HCT116 (cell line): ENCODE measurements around the gene KCNMB2. TPM values are rescaled to one million over a fixed set of nuclear protein-coding genes. Genes with fewer than 3 reads are reported as not detected.

Experiments used
- ATAC-seq: fragments of 200-7000 bp; cut with Tn5 transposase; 2 replicates; pipeline ENCODE4 v1.9.1; 2020; ENCODE audit warnings: mild to moderate bottlenecking, moderate library complexity
- BruUV-seq: library from RNA; stranded (reverse); fragments of 400-500 nt; replicated peaks from 2 replicates; lab custom pipeline; 2021; lab: Mats Ljungman, UMichigan
- CTCF ChIA-PET: fragments of 300-600 bp; sonication (Branson Sonifier 250); formaldehyde crosslinking; loops from one replicate; lab custom pipeline; 2021; ENCODE audit warnings: antibody characterized with exemption; lab: Charles Lee
- POLR2A ChIA-PET: fragments of 300-600, 350-600 bp; sonication (Branson Sonifier 250); formaldehyde crosslinking; loops from one replicate; lab custom pipeline; 2021; ENCODE audit warnings: antibody characterized with exemption; lab: Charles Lee
- RAD21 ChIA-PET, 2 experiments: fragments of 300-600 bp; sonication (Branson Sonifier 250); formaldehyde crosslinking; loops; one replicate each; lab custom pipeline; 2023; ENCODE audit warnings: low total read pairs in 2 of 2; ENCODE audit not compliant: uncharacterized antibody in 2 of 2, unreplicated experiment in 2 of 2, low non-redundant PET in 1 of 2; lab: Charles Lee
- DNase-seq: peaks from one replicate; pipeline ENCODE4 v3.0.0-alpha.2; 2010; ENCODE audit warnings: low read depth, low spot score
- H2AFZ ChIP-seq: fragments of 200-600 bp; shearing (Covaris generic), sonication (generic); 2 replicates; pipeline ENCODE4 v1.6.1; 2017; ENCODE audit warnings: low read depth, mixed run types, mixed read lengths, antibody characterized with exemption, low read length; ENCODE audit not compliant: poor library complexity, severe bottlenecking
- H3K27ac ChIP-seq: 2 replicates; pipeline ENCODE4 v1.5.1; 2012; ENCODE audit warnings: low read depth, low read length
- H3K27me3 ChIP-seq: fragments of 200-600 bp; sonication (generic); 2 replicates; pipeline ENCODE4 v1.6.1; 2016; ENCODE audit warnings: mixed run types, low read length, mixed read lengths; ENCODE audit not compliant: insufficient read depth
- H3K36me3 ChIP-seq, 2 experiments: fragments of 200-500 bp in 1 of 2; fragments of 200-600 bp in 1 of 2; sonication (Bioruptor generic) in 1 of 2; sonication (generic) in 1 of 2; 2 replicates each; pipeline versions ENCODE4 v1.5.1 to v1.6.1; 2014 to 2016; ENCODE audit warnings: low read length in 2 of 2, inconsistent platforms in 1 of 2, mixed read lengths in 1 of 2, mixed run types in 1 of 2; ENCODE audit not compliant: insufficient read depth in 2 of 2, control insufficient read depth in 1 of 2
- H3K4me1 ChIP-seq, 2 experiments: fragments of 200-600 bp in 1 of 2; sonication (generic) in 1 of 2; 2 replicates each; pipeline versions ENCODE4 v1.5.1 to v1.6.1; 2012 to 2017; ENCODE audit warnings: low read length in 2 of 2, inconsistent platforms in 1 of 2, mild to moderate bottlenecking in 1 of 2, mixed read lengths in 1 of 2, mixed run types in 1 of 2, moderate library complexity in 1 of 2; ENCODE audit not compliant: insufficient read depth in 2 of 2, control insufficient read depth in 1 of 2
- H3K4me2 ChIP-seq: fragments of 200-600 bp; sonication (generic); 2 replicates; pipeline ENCODE4 v1.6.1; 2017; ENCODE audit warnings: mixed run types, low read length, mixed read lengths
- H3K4me3 ChIP-seq, 2 experiments: fragments of 200-600 bp in 1 of 2; sonication (generic) in 1 of 2; replicated peaks in 1 of 2; 2 replicates each; pipeline ENCODE4 v1.5.1; 2011 to 2016; ENCODE audit warnings: low read length in 2 of 2, control low read depth in 1 of 2, low read depth in 1 of 2, mild to moderate bottlenecking in 1 of 2, mixed read lengths in 1 of 2, mixed run types in 1 of 2
- H3K79me2 ChIP-seq: fragments of 200-600 bp; sonication (generic); 2 replicates; pipeline ENCODE4 v1.6.1; 2017; ENCODE audit warnings: mild to moderate bottlenecking, mixed run types, low read length, moderate library complexity, mixed read lengths; ENCODE audit not compliant: insufficient read depth
- H3K9ac ChIP-seq: fragments of 200-600 bp; sonication (generic); 2 replicates; pipeline ENCODE4 v1.6.1; 2016; ENCODE audit warnings: low read length, mixed read lengths
- H3K9me2 ChIP-seq: fragments of 200-600 bp; sonication (generic), shearing (Covaris generic); 2 replicates; pipeline ENCODE4 v1.6.1; 2017; ENCODE audit warnings: mixed run types, mild to moderate bottlenecking, moderate library complexity; ENCODE audit not compliant: insufficient read depth
- H3K9me3 ChIP-seq, 2 experiments: fragments of 200-500 bp in 1 of 2; fragments of 200-600 bp in 1 of 2; sonication (Bioruptor generic) in 1 of 2; sonication (generic) in 1 of 2; 2 replicates each; pipeline ENCODE4 v1.6.1; 2014 to 2017; ENCODE audit warnings: low read length in 2 of 2, mixed read lengths in 2 of 2, inconsistent platforms in 1 of 2, low read depth in 1 of 2, mild to moderate bottlenecking in 1 of 2, mixed run types in 1 of 2, moderate library complexity in 1 of 2; ENCODE audit not compliant: control insufficient read depth in 1 of 2, insufficient read depth in 1 of 2
- H4K20me1 ChIP-seq: fragments of 200-600 bp; sonication (generic), shearing (Covaris generic); 2 replicates; pipeline ENCODE4 v1.6.1; 2017; ENCODE audit warnings: mixed run types, mild to moderate bottlenecking, moderate library complexity; ENCODE audit not compliant: insufficient read depth
- ATF3 ChIP-seq: IDR thresholded peaks from 2 replicates; pipeline ENCODE4 v1.6.1; 2012
- CBX3 ChIP-seq: IDR thresholded peaks from 2 replicates; pipeline ENCODE4 v1.6.1; 2012; ENCODE audit warnings: low read depth
- CEBPB ChIP-seq: IDR thresholded peaks from 2 replicates; pipeline ENCODE4 v1.6.1; 2012; ENCODE audit warnings: low read depth
- EGR1 ChIP-seq: IDR thresholded peaks from 2 replicates; pipeline ENCODE4 v1.6.1; 2012; ENCODE audit warnings: low read depth
- ELF1 ChIP-seq: IDR thresholded peaks from 2 replicates; pipeline ENCODE4 v1.6.1; 2012; ENCODE audit warnings: low read depth, borderline replicate concordance
- EZH2 ChIP-seq: fragments of 200-600 bp; sonication (generic); IDR thresholded peaks from 2 replicates; pipeline ENCODE4 v1.6.1; 2017; ENCODE audit warnings: antibody characterized with exemption, mixed run types
- FOSL1 ChIP-seq: IDR thresholded peaks from 2 replicates; pipeline ENCODE4 v1.6.1; 2012; ENCODE audit warnings: low read depth
- JUND ChIP-seq: IDR thresholded peaks from 2 replicates; pipeline ENCODE4 v1.6.1; 2012
- POLR2AphosphoS5 ChIP-seq: IDR thresholded peaks from 2 replicates; pipeline ENCODE4 v1.6.1; 2011; ENCODE audit warnings: mild to moderate bottlenecking, low read depth, low read length, moderate library complexity
- REST ChIP-seq: IDR thresholded peaks from 2 replicates; pipeline ENCODE4 v1.6.1; 2012; ENCODE audit warnings: low read depth
- SIN3A ChIP-seq: IDR thresholded peaks from 2 replicates; pipeline ENCODE4 v1.6.1; 2012; ENCODE audit warnings: low read depth
- SP1 ChIP-seq: IDR thresholded peaks from 2 replicates; pipeline ENCODE4 v1.6.1; 2012; ENCODE audit warnings: low read depth
- SRF ChIP-seq: IDR thresholded peaks from 2 replicates; pipeline ENCODE4 v1.6.1; 2012; ENCODE audit warnings: low read depth
- TCF7L2 ChIP-seq: IDR thresholded peaks from 2 replicates; pipeline ENCODE4 v1.7.0; 2011; ENCODE audit warnings: borderline replicate concordance, inconsistent platforms; ENCODE audit not compliant: insufficient read depth, insufficient read length; ENCODE audit errors: extremely low read depth
- YY1 ChIP-seq: IDR thresholded peaks from 2 replicates; pipeline ENCODE4 v1.6.1; 2011; ENCODE audit warnings: low read length, low read depth, moderate library complexity, mild to moderate bottlenecking; ENCODE audit not compliant: insufficient replicate concordance; ENCODE audit errors: extremely low read depth
- ZFX ChIP-seq: fragments of 450-650 bp; IDR thresholded peaks from 2 replicates; pipeline ENCODE4 v1.6.1; 2017
- intact Hi-C: fragments of 100-400 bp; cut with micrococcal nuclease; formaldehyde crosslinking; loops from 2 replicates; pipeline ENCODE4 v1.10.0; 2022
- total RNA-seq: library from RNA; stranded (reverse); gene quantifications from one replicate; pipeline ENCODE4 v1.2.1, GENCODE V29; 2021; ENCODE audit not compliant: unreplicated experiment
- TF ChIP-seq, protein P1 (sequence below): IDR thresholded peaks from 2 replicates; pipeline ENCODE4 v1.6.1; 2011; ENCODE audit warnings: mild to moderate bottlenecking, low read length, moderate library complexity; ENCODE audit not compliant: insufficient replicate concordance; ENCODE audit errors: extremely low read depth
- TF ChIP-seq, protein P2 (sequence below), 3 experiments: fragments of 200-600 bp in 1 of 3; sonication (generic) in 1 of 3; IDR thresholded peaks in 2 of 3; conservative IDR thresholded peaks in 1 of 3; 2 replicates each; pipeline ENCODE4 v1.5.1; 2012 to 2017; ENCODE audit warnings: low read depth in 2 of 3, low read length in 2 of 3, antibody characterized with exemption in 1 of 3, borderline replicate concordance in 1 of 3, control low read depth in 1 of 3, mild to moderate bottlenecking in 1 of 3, mixed read lengths in 1 of 3, mixed run types in 1 of 3, moderate library complexity in 1 of 3; ENCODE audit not compliant: insufficient read depth in 1 of 3

The KCNMB2 gene
- total RNA-seq, 1 experiment from 2014 or later, result not detected

- BruUV-seq, result no TSS peak
- H3K27me3 ChIP-seq, result no peaks in the 10 kb centered on the region
- no peaks in the 10 kb centered on the region for H3K4me1 ChIP-seq
- H3K4me2 ChIP-seq, result no peak overlapping the region
- H3K27ac ChIP-seq, result no peak overlapping the region
- H3K9me2 ChIP-seq, result no peaks in the 10 kb centered on the region
- no peak for ATAC-seq
- no peak overlapping the region for H2AFZ ChIP-seq
- POLR2A ChIA-PET, result no interaction called here
- H3K9ac ChIP-seq, result no peak overlapping the region
- H3K36me3 ChIP-seq, result no peaks in the 10 kb centered on the region
- CTCF ChIA-PET, result no interaction called here
- no peaks in the 10 kb centered on the region for H3K9me3 ChIP-seq
- H3K79me2 ChIP-seq, result no peaks in the 10 kb centered on the region
- H4K20me1 ChIP-seq, result no peaks in the 10 kb centered on the region
- TF ChIP-seq, protein P1, sequence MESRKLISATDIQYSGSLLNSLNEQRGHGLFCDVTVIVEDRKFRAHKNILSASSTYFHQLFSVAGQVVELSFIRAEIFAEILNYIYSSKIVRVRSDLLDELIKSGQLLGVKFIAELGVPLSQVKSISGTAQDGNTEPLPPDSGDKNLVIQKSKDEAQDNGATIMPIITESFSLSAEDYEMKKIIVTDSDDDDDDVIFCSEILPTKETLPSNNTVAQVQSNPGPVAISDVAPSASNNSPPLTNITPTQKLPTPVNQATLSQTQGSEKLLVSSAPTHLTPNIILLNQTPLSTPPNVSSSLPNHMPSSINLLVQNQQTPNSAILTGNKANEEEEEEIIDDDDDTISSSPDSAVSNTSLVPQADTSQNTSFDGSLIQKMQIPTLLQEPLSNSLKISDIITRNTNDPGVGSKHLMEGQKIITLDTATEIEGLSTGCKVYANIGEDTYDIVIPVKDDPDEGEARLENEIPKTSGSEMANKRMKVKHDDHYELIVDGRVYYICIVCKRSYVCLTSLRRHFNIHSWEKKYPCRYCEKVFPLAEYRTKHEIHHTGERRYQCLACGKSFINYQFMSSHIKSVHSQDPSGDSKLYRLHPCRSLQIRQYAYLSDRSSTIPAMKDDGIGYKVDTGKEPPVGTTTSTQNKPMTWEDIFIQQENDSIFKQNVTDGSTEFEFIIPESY, result no peak
- TF ChIP-seq TCF7L2 (no peak), YY1 (no peak), ATF3 (no peak), EZH2 (no peak), ELF1 (no peak), CBX3 (no peak), ZFX (no peak), CEBPB (no peak), SIN3A (no peak), REST (no peak), SRF (no peak), EGR1 (no peak), SP1 (no peak), POLR2AphosphoS5 (no peak), FOSL1 (no peak), JUND (no peak)
- TF ChIP-seq, protein P2, sequence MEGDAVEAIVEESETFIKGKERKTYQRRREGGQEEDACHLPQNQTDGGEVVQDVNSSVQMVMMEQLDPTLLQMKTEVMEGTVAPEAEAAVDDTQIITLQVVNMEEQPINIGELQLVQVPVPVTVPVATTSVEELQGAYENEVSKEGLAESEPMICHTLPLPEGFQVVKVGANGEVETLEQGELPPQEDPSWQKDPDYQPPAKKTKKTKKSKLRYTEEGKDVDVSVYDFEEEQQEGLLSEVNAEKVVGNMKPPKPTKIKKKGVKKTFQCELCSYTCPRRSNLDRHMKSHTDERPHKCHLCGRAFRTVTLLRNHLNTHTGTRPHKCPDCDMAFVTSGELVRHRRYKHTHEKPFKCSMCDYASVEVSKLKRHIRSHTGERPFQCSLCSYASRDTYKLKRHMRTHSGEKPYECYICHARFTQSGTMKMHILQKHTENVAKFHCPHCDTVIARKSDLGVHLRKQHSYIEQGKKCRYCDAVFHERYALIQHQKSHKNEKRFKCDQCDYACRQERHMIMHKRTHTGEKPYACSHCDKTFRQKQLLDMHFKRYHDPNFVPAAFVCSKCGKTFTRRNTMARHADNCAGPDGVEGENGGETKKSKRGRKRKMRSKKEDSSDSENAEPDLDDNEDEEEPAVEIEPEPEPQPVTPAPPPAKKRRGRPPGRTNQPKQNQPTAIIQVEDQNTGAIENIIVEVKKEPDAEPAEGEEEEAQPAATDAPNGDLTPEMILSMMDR (IDR thresholded peaks at IDR 0.05 in 2 of 3, conservative IDR thresholded peaks at IDR 0.05 in 1 of 3; ENCODE audit: borderline replicate concordance in 1 of 3, insufficient read depth in 1 of 3, low read depth in 2 of 3, low read length in 2 of 3), result no peak
- no peak for DNase-seq
- intact Hi-C loops, result no loop called here
- RAD21 ChIA-PET, result no interaction called here
- H3K4me3 ChIP-seq, result no peak overlapping the region
These were observed 169.7 kb downstream of the KCNMB2 start for GRCh38 chr3:178705925-178706324.
